ENCODE results near the gene PRSS21.
A peak's percentile ranks its signal among the peaks of the same experiment; 100 is the strongest.

The PRSS21 gene

GRCh38 chr16:2835638-2836493 lies 18.8 kb downstream of the PRSS21 start (continued):
- TF ChIP-seq ZNF302 (tag by site-specific recombination; IDR thresholded peaks at IDR 0.05; ENCODE audit: low read depth) = no peak
- TF ChIP-seq ZNF223 (tag by site-specific recombination; IDR thresholded peaks at IDR 0.05) = no peak
- no peak for TF ChIP-seq KLF9 (tag by site-specific recombination; IDR thresholded peaks at IDR 0.05; ENCODE audit: low read depth)
- no peak for TF ChIP-seq ZNF510 (tag by site-specific recombination; IDR thresholded peaks at IDR 0.05; ENCODE audit: insufficient replicate concordance)
- TF ChIP-seq ZNF544 (tag by site-specific recombination; IDR thresholded peaks at IDR 0.05) = no peak
- no peak for TF ChIP-seq ZBTB49 (tag by site-specific recombination; IDR thresholded peaks at IDR 0.05; ENCODE audit: low read depth)
- TF ChIP-seq ZNF23 (tag by site-specific recombination; IDR thresholded peaks at IDR 0.05; ENCODE audit: borderline replicate concordance) = no peak
- TF ChIP-seq REST (tag by site-specific recombination; IDR thresholded peaks at IDR 0.05) = no peak
- TF ChIP-seq BCL6B (tag by site-specific recombination; IDR thresholded peaks at IDR 0.05) = no peak
- no peak for TF ChIP-seq HOXC10 (CRISPR knock-in tag; IDR thresholded peaks at IDR 0.05)
- no peak for TF ChIP-seq ZFP3 (tag by site-specific recombination; IDR thresholded peaks at IDR 0.05; ENCODE audit: low read depth)
- no peak for TF ChIP-seq CTCF (tag by site-specific recombination; IDR thresholded peaks at IDR 0.05)
- TF ChIP-seq ZNF37A (tag by site-specific recombination; IDR thresholded peaks at IDR 0.05) = no peak
- TF ChIP-seq TSHZ1 (tag by site-specific recombination; IDR thresholded peaks at IDR 0.05; ENCODE audit: borderline replicate concordance) = no peak
- no peak for TF ChIP-seq TRIM28 (IDR thresholded peaks at IDR 0.05; ENCODE audit: borderline replicate concordance, low read length)
- TF ChIP-seq ZNF341 (tag by site-specific recombination; IDR thresholded peaks at IDR 0.05; ENCODE audit: low read depth) = no peak
- no peak; the same call in 1 of the 2 replicates for TF ChIP-seq ZBTB21 (tag by site-specific recombination; IDR thresholded peaks at IDR 0.05)
- TF ChIP-seq ZBTB6 (tag by site-specific recombination; IDR thresholded peaks at IDR 0.05) = no peak
- no peak for TF ChIP-seq ZNF830 (tag by site-specific recombination; IDR thresholded peaks at IDR 0.05; ENCODE audit: low read depth)
- no peak for TF ChIP-seq ZNF175 (tag by site-specific recombination; IDR thresholded peaks at IDR 0.05)
- TF ChIP-seq ZNF558 (tag by site-specific recombination; IDR thresholded peaks at IDR 0.05) = no peak
- no peak; the same call in 1 of the 2 replicates for TF ChIP-seq ZSCAN23 (tag by site-specific recombination; IDR thresholded peaks at IDR 0.05)
- no peak for TF ChIP-seq SALL2 (tag by site-specific recombination; IDR thresholded peaks at IDR 0.05; ENCODE audit: borderline replicate concordance)
- no peak for TF ChIP-seq HOXD13 (CRISPR knock-in tag; IDR thresholded peaks at IDR 0.05; ENCODE audit: borderline replicate concordance)
- no peak for TF ChIP-seq ZNF114 (tag by site-specific recombination; IDR thresholded peaks at IDR 0.05)
- TF ChIP-seq ZEB2 (tag by site-specific recombination; IDR thresholded peaks at IDR 0.05) = peak; percentile 62; the same call in 1 of the 2 replicates
